Left ventricle myocardium inferior (tissue), 1 donor: ENCODE data around the gene NCF4. TPM values are rescaled to one million over a fixed set of nuclear protein-coding genes. Genes with fewer than 3 reads are reported as not detected.

ENCODE experiments used
- DNase-seq: peaks from one replicate; pipeline ENCODE4 v3.0.0-alpha.2; 2020
- H3K27ac ChIP-seq: fragments of 200-600 bp; replicated peaks from 2 replicates; pipeline ENCODE4 v1.8.0; 2021
- H3K27me3 ChIP-seq: fragments of 200-600 bp; 2 replicates; pipeline ENCODE4 v1.8.0; 2021; ENCODE audit warnings: low read depth
- H3K36me3 ChIP-seq: fragments of 200-600 bp; 2 replicates; pipeline ENCODE4 v1.8.0; 2021
- H3K4me1 ChIP-seq: fragments of 200-600 bp; 2 replicates; pipeline ENCODE4 v1.8.0; 2021
- H3K4me3 ChIP-seq: fragments of 200-600 bp; 2 replicates; pipeline ENCODE4 v1.8.0; 2021; ENCODE audit warnings: mild to moderate bottlenecking, moderate library complexity
- H3K9me3 ChIP-seq: fragments of 200-600 bp; replicated peaks from 2 replicates; pipeline ENCODE4 v1.8.0; 2021
- intact Hi-C: fragments of 100-400 bp; cut with micrococcal nuclease; formaldehyde crosslinking; loops from one replicate; pipeline ENCODE4 v1.11.0; 2022
- total RNA-seq: library from RNA; stranded (reverse); fragmentation: NEBNext Ultra II Directional; extraction: Animal tissue kit (Norgen Biotek cat#: 25700); gene quantifications from one replicate; pipeline ENCODE4 v1.2.1, GENCODE V29; 2021
- TF ChIP-seq, protein P1 (sequence below): fragments of 200-600 bp; IDR thresholded peaks from 2 replicates; pipeline ENCODE4 v1.8.0; 2021; ENCODE audit warnings: antibody characterized with exemption, mild to moderate bottlenecking, borderline replicate concordance
- donor health status: DM: no; HTN: yes; CAD: no; lungs with severe emphysema.

NCF4 gene
- total RNA-seq, 1 donor from 2014 or later: 5.5 TPM

DNA sequence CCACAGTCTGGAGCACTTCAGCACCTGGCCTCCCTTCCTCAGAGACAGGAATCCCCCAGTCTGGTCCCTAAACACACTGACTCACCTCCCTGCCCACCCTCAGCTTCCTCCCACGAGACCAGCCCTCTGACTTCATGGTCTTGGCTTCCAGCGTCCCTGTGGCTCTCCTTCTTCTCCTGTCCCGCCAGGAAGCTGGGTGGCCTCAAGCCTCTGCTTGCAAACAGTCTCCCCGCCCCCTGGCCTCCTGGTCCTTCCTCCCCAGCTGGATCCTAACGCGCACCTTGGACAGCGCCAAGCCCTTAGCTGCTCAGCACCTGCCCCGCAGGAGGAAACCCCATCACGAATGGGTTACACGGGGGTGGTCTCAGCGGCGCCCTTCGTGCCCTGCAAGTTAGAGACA is 4.5 kb downstream of the NCF4 start:
- TF ChIP-seq, protein P1, sequence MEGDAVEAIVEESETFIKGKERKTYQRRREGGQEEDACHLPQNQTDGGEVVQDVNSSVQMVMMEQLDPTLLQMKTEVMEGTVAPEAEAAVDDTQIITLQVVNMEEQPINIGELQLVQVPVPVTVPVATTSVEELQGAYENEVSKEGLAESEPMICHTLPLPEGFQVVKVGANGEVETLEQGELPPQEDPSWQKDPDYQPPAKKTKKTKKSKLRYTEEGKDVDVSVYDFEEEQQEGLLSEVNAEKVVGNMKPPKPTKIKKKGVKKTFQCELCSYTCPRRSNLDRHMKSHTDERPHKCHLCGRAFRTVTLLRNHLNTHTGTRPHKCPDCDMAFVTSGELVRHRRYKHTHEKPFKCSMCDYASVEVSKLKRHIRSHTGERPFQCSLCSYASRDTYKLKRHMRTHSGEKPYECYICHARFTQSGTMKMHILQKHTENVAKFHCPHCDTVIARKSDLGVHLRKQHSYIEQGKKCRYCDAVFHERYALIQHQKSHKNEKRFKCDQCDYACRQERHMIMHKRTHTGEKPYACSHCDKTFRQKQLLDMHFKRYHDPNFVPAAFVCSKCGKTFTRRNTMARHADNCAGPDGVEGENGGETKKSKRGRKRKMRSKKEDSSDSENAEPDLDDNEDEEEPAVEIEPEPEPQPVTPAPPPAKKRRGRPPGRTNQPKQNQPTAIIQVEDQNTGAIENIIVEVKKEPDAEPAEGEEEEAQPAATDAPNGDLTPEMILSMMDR: no peak

DNA sequence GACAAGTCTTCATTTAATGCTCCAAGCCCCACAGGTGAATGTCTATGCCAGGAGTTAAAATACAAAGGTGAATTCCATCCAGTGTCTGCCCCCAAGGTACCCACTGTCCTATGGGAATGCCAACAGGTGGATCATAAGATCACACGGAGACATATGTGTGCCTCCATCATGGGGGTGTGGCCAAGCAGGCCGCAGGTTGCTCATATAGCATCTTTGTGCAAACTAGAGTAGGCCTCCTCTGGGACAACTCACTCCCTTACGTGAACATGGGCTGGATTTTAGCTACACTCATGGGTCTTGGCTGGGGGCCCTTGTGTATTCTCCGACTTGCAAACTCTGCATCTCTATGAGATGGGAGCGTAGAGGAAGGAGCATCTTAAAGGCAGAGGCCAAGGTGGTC is 6.9 kb downstream of the NCF4 start:
- no peaks in the 10 kb centered on the region for H3K36me3 ChIP-seq
- H3K4me3 ChIP-seq: no peak overlapping the region
- H3K4me1 ChIP-seq: no peaks in the 10 kb centered on the region
- H3K9me3 ChIP-seq: no peaks in the 10 kb centered on the region
- intact Hi-C loops: no loop called here
- H3K27me3 ChIP-seq: peaks cover 85% of the 10 kb centered on the region
- TF ChIP-seq, protein P1: no peak
- no peak overlapping the region for H3K27ac ChIP-seq
- DNase-seq: no peak

More for the DNA sequence above, 4.5 kb downstream of the NCF4 start:
- no peaks in the 10 kb centered on the region for H3K36me3 ChIP-seq
- no peak overlapping the region for H3K27ac ChIP-seq
- no peaks in the 10 kb centered on the region for H3K4me1 ChIP-seq
- H3K27me3 ChIP-seq: peaks cover 66% of the 10 kb centered on the region
- intact Hi-C loops: no loop called here
- no peaks in the 10 kb centered on the region for H3K9me3 ChIP-seq
- DNase-seq: no peak
- no peak overlapping the region for H3K4me3 ChIP-seq

DNA sequence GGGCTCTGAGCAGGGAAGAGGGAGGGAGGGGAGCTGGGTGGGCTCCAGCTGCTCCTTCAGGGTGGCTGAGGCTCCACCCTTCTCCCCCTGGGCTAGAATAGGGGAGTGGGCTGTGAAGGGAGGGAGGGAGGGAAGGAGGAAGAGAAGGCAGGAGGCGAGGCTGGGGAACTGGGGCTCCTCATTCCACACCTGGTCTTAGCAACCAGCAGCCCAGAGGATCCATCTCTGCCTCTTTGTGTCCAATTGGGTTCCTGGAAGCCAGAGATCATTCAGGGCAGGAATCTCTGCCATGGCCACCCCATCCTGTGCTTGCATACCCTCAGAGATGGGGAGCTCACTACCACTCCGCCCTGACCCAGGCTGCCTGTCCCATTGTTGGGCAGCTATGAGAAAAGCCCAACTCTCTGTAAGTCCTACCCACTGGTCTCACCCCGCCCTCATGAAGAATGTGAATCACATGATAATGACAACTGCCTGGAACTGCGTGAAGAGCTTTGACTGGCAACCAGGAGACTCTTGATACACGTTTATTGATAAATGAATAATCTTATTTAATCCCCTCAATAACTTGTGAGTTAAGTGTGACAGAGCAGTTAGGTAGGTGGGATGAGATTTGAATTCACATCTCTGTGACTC is 7.9 kb downstream of the NCF4 start:
- no peaks in the 10 kb centered on the region for H3K36me3 ChIP-seq

DNA sequence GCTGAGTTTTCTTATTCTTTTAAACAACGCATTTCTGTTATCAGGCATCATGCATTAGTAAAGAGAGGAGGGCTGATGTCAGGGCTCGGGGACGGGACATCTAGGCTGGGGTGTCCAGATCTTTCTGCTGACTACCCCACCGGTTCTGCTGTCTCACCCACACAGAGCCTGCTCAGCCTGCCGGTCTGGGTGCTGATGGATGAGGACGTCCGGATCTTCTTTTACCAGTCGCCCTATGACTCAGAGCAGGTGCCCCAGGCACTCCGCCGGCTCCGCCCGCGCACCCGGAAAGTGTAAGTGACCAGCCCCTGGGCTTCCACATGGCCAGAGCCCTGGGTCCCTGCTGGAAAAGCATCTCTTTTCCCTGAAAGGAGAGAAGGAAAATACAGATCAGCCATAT is 9.4 kb downstream of the NCF4 start:
- no peaks in the 10 kb centered on the region for H3K36me3 ChIP-seq
- H3K9me3 ChIP-seq: no peaks in the 10 kb centered on the region
- H3K27me3 ChIP-seq: peaks cover 68% of the 10 kb centered on the region
- no peak overlapping the region for H3K27ac ChIP-seq
- intact Hi-C loops: no loop called here
- TF ChIP-seq, protein P1: no peak
- DNase-seq: no peak
- peaks cover 13% of the 10 kb centered on the region for H3K4me1 ChIP-seq
- H3K4me3 ChIP-seq: no peak overlapping the region

More for the DNA sequence above, 7.9 kb downstream of the NCF4 start:
- Histone ChIP-seq H3K27ac (no peak overlapping the region), H3K4me3 (no peak overlapping the region), H3K27me3 (peaks cover 84% of the 10 kb centered on the region), H3K9me3 (no peaks in the 10 kb centered on the region), H3K4me1 (peaks cover 4% of the 10 kb centered on the region)
- DNase-seq: no peak
- TF ChIP-seq, protein P1: no peak
- intact Hi-C loops: no loop called here

DNA sequence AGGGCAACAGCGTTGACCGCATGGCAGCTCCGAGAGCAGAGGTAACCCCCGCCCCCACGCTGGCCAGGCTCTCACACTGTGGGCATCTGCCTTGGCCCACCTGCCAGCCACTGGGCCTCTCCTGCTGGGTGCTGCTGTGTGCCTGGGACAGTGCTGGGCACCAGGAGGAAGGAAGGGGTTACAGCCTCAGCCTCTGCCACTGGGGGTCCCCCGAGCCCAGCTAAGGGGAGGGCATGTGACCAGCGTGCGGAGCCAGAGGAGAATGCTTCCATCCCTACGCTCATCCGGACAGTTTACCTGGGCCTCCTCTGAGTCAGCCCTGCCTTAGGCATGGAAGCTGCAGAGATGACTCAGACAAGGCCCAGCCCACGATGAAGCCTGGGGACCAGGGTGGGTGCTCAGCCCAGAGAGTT is 10.9 kb downstream of the NCF4 start:
- intact Hi-C loops: no loop called here
- no peaks in the 10 kb centered on the region for H3K9me3 ChIP-seq
- peaks cover 13% of the 10 kb centered on the region for H3K4me1 ChIP-seq
- TF ChIP-seq, protein P1: no peak
- peaks cover 56% of the 10 kb centered on the region for H3K27me3 ChIP-seq
- H3K4me3 ChIP-seq: no peak overlapping the region
- no peak for DNase-seq
- no peaks in the 10 kb centered on the region for H3K36me3 ChIP-seq
- no peak overlapping the region for H3K27ac ChIP-seq
